PC-3 (cell line): ENCODE data around the gene CCDC142. TPM values are rescaled to one million over a fixed set of nuclear protein-coding genes. Genes with fewer than 3 reads are reported as not detected.
"Not testable (repeated sequence)": the region's sequence is repeated elsewhere in the genome, so short reads cannot be mapped to it uniquely, and the experiment has no call there.

Experiments used
- ATAC-seq: fragments of 200-7000 bp; cut with Tn5 transposase; 2 replicates; pipeline ENCODE4 v1.9.1; 2020; ENCODE audit warnings: mild to moderate bottlenecking, moderate library complexity
- BruUV-seq: library from RNA; stranded (reverse); fragments of 400-500 nt; replicated peaks from 2 replicates; lab custom pipeline; 2021; lab: Mats Ljungman, UMichigan
- CTCF ChIA-PET: fragments of 300-600 bp; sonication (Branson Sonifier 250); formaldehyde crosslinking; loops from one replicate; lab custom pipeline; 2022; ENCODE audit warnings: antibody characterized with exemption; lab: Charles Lee
- POLR2A ChIA-PET: fragments of 300-600 bp; sonication (Branson Sonifier 250); formaldehyde crosslinking; loops from one replicate; lab custom pipeline; 2022; ENCODE audit warnings: antibody characterized with exemption; ENCODE audit not compliant: unreplicated experiment; lab: Charles Lee
- DNase-seq: peaks from one replicate; pipeline ENCODE4 v3.0.0-alpha.2; 2015
- H2AFZ ChIP-seq: fragments of 300-600 bp; sonication (generic); 2 replicates; pipeline ENCODE4 v1.6.0; 2016; ENCODE audit warnings: antibody characterized with exemption, low read length
- H3F3A ChIP-seq: fragments of 300-600 bp; sonication (generic); one replicate; pipeline ENCODE4 v1.6.0; 2017; ENCODE audit warnings: antibody characterized with exemption, low read length, control low read depth, mild to moderate bottlenecking; ENCODE audit not compliant: unreplicated experiment
- H3K27ac ChIP-seq: fragments of 300-600 bp; sonication (generic); 2 replicates; pipeline ENCODE4 v1.5.1; 2016; ENCODE audit warnings: mild to moderate bottlenecking, low read length
- H3K27me3 ChIP-seq: fragments of 300-600 bp; sonication (generic); 2 replicates; pipeline ENCODE4 v1.6.1; 2016; ENCODE audit warnings: low read length, mixed read lengths
- H3K36me3 ChIP-seq: fragments of 300-600 bp; sonication (generic); 2 replicates; pipeline ENCODE4 v1.6.1; 2016; ENCODE audit warnings: low read depth, mixed run types, low read length, mixed read lengths
- H3K4me1 ChIP-seq: fragments of 300-600 bp; sonication (generic); 2 replicates; pipeline ENCODE4 v1.5.1; 2016; ENCODE audit warnings: low read length; ENCODE audit not compliant: insufficient read depth
- H3K4me2 ChIP-seq: fragments of 300-600 bp; sonication (generic); 2 replicates; pipeline ENCODE4 v1.6.0; 2016; ENCODE audit warnings: low read length
- H3K4me3 ChIP-seq: fragments of 300-600 bp; sonication (generic); 2 replicates; pipeline ENCODE4 v1.5.1; 2016; ENCODE audit warnings: mild to moderate bottlenecking, low read length, mixed read lengths
- H3K79me2 ChIP-seq: fragments of 300-600 bp; sonication (generic); 2 replicates; pipeline ENCODE4 v1.6.1; 2017; ENCODE audit warnings: low read length, mixed read lengths
- H3K9ac ChIP-seq: fragments of 300-600 bp; sonication (generic); 2 replicates; pipeline ENCODE4 v1.6.0; 2016; ENCODE audit warnings: mild to moderate bottlenecking, low read length
- H3K9me2 ChIP-seq: fragments of 300-600 bp; sonication (generic); replicated peaks from 2 replicates; pipeline ENCODE4 v1.6.1; 2016; ENCODE audit warnings: mixed run types, low read length, mixed read lengths
- H3K9me3 ChIP-seq: fragments of 300-600 bp; sonication (generic); 2 replicates; pipeline ENCODE4 v1.6.1; 2016; ENCODE audit warnings: low read length, mixed read lengths
- H4K20me1 ChIP-seq: fragments of 300-600 bp; sonication (generic); 2 replicates; pipeline ENCODE4 v1.6.1; 2016; ENCODE audit warnings: low read length, mixed read lengths
- EZH2 ChIP-seq: fragments of 300-600 bp; sonication (generic); IDR thresholded peaks from one replicate; pipeline ENCODE4 v1.6.1; 2017; ENCODE audit warnings: antibody characterized with exemption, mild to moderate bottlenecking, low read length; ENCODE audit not compliant: unreplicated experiment
- EZH2phosphoT487 ChIP-seq: fragments of 300-600 bp; sonication (generic); IDR thresholded peaks from 2 replicates; pipeline ENCODE4 v1.6.1; 2018; ENCODE audit warnings: mild to moderate bottlenecking, antibody characterized with exemption, low read length, borderline replicate concordance
- intact Hi-C: fragments of 100-400 bp; cut with micrococcal nuclease; formaldehyde crosslinking; loops from 2 replicates; pipeline ENCODE4 v1.9.0; 2023
- total RNA-seq: library from RNA; depleted of rRNA; stranded (reverse); fragments of >200 nt; gene quantifications from 2 replicates; pipeline ENCODE4 v1.2.3, GENCODE V29; 2014
- TF ChIP-seq, protein P1 (sequence below): fragments of 300-600 bp; sonication (generic); conservative IDR thresholded peaks from 2 replicates; pipeline ENCODE4 v1.5.1; 2017; ENCODE audit warnings: antibody characterized with exemption, low read depth, mild to moderate bottlenecking, low read length

CCDC142 gene
- total RNA-seq, 1 experiment from 2014 or later: 14.7 TPM

DNA sequence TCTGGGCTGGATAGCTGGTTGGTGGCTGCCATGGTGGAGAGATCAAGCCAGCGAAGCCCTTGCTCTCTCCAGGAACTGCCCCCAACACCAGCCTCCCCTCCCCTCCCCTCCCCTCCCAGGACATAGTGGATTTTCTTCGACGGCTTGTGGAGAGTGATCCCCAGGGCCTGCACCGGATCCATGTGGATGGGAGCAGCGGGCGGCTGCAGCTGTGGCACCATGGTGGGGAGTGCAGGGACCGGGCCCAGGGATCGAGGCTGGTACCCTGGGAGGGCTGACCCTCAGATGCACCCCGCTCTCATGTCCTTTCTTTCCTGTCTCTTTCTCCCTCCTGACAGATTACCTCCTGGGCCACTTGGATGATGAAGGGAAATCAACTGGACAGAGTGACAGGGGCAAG, 7.1 kb upstream of the CCDC142 start:
- DNase-seq (no peak), ATAC-seq (no peak)
- Histone ChIP-seq H3K27me3 (no peaks in the 10 kb centered on the region), H3K4me3 (no peak overlapping the region), H3K9me2 (no peaks in the 10 kb centered on the region), H3K9me3 (no peaks in the 10 kb centered on the region), H3K27ac (no peak overlapping the region), H3F3A (no peaks in the 10 kb centered on the region), H3K9ac (no peak overlapping the region), H2AFZ (no peak overlapping the region), H3K4me2 (no peak overlapping the region), H4K20me1 (no peaks in the 10 kb centered on the region), H3K4me1 (peaks cover 9% of the 10 kb centered on the region), H3K79me2 (no peaks in the 10 kb centered on the region), H3K36me3 (peaks cover 28% of the 10 kb centered on the region)
- TF ChIP-seq, protein P1, sequence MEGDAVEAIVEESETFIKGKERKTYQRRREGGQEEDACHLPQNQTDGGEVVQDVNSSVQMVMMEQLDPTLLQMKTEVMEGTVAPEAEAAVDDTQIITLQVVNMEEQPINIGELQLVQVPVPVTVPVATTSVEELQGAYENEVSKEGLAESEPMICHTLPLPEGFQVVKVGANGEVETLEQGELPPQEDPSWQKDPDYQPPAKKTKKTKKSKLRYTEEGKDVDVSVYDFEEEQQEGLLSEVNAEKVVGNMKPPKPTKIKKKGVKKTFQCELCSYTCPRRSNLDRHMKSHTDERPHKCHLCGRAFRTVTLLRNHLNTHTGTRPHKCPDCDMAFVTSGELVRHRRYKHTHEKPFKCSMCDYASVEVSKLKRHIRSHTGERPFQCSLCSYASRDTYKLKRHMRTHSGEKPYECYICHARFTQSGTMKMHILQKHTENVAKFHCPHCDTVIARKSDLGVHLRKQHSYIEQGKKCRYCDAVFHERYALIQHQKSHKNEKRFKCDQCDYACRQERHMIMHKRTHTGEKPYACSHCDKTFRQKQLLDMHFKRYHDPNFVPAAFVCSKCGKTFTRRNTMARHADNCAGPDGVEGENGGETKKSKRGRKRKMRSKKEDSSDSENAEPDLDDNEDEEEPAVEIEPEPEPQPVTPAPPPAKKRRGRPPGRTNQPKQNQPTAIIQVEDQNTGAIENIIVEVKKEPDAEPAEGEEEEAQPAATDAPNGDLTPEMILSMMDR: no peak
- TF ChIP-seq EZH2phosphoT487 (no peak), EZH2 (no peak)
- intact Hi-C loops: no loop called here
- no TSS peak for BruUV-seq
- POLR2A ChIA-PET: no interaction called here
- CTCF ChIA-PET: no interaction called here

DNA sequence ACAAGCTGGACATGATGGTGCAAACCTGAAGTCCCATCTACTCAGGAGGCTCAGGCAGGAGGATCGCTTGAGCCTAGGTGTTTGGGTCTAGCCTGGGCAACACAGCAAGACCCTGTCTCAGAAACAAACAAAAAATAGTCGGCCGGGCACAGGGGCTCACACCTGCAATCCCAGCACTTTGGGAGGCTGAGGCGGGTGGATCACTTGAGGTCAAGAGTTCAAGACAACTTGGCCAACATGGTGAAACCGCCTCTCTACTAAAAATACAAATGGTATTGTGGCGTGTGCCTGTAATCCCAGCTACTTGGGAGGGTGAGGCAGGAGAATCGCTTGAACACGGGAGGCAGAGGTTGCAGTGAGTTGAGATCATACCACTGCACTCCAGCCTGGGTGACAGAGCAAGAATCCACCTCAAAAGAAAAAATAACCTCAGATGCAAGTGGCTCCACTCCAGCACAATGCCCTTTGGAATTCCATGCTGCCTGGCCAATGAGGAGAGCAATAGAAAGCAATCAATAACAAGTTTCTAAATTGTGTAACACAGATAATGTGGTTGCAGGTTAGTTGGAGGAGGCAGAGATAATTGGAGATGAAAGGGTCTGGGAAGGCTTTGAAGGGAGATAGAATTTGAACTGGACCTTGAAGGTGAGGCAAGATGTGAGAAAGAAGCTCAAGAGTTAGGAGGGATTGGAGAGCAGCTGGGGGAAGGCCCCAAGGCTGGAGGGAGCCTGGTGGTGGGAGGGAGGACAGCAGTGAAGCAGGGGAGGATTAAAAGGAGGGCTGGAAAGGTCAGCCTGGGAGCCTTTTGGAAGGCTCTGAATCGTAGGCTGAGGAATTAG, 6.1 kb upstream of the CCDC142 start:
- no peaks in the 10 kb centered on the region for H3K9me2 ChIP-seq
- H3K27me3 ChIP-seq: no peaks in the 10 kb centered on the region
- H3K4me2 ChIP-seq: no peak overlapping the region
- peaks cover 7% of the 10 kb centered on the region for H3K79me2 ChIP-seq
- BruUV-seq: no TSS peak
- no peaks in the 10 kb centered on the region for H3K9me3 ChIP-seq
- no peak overlapping the region for H3K27ac ChIP-seq
- ATAC-seq: no peak
- H3F3A ChIP-seq: no peaks in the 10 kb centered on the region
- no peak overlapping the region for H3K9ac ChIP-seq
- H2AFZ ChIP-seq: no peak overlapping the region
- CTCF ChIA-PET: no interaction called here
- peaks cover 22% of the 10 kb centered on the region for H3K36me3 ChIP-seq
- peaks cover 11% of the 10 kb centered on the region for H3K4me1 ChIP-seq
- TF ChIP-seq EZH2phosphoT487: no peak
- no peak for TF ChIP-seq EZH2
- TF ChIP-seq, protein P1: no peak
- no peaks in the 10 kb centered on the region for H4K20me1 ChIP-seq
- no peak overlapping the region for H3K4me3 ChIP-seq
- intact Hi-C loops: no loop called here
- POLR2A ChIA-PET: no interaction called here
- no peak for DNase-seq

DNA sequence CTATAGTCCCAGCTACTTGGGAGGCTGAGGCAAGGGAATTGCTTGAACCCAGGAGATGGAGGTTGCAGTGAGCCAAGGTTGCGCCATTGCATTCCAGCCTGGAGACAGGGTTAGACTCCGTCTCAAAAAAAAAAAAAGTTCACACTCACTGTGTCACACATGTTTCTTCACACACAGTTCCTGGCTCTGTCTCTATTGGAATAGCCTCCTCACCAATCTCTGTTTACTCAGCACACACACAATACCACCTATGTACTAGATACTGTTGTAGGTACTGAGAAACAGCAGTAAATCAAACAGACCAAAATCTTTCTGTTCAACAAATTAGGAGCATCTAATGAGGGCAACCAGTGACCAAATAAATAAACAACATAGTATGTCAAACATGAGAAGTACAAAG, 3.3 kb upstream of the CCDC142 start:
- H3K27ac ChIP-seq: no peak overlapping the region
- peaks cover 20% of the 10 kb centered on the region for H3K4me1 ChIP-seq
- no peaks in the 10 kb centered on the region for H3K27me3 ChIP-seq
- intact Hi-C loops: no loop called here
- ATAC-seq (no peak), DNase-seq (no peak)
- peaks cover 30% of the 10 kb centered on the region for H3K79me2 ChIP-seq
- no peak overlapping the region for H2AFZ ChIP-seq
- H3K9ac ChIP-seq: no peak overlapping the region
- no peaks in the 10 kb centered on the region for H3K9me3 ChIP-seq
- H3K36me3 ChIP-seq: peaks cover 4% of the 10 kb centered on the region; the same call in 1 of the 2 replicates
- CTCF ChIA-PET: no interaction called here
- no peak overlapping the region for H3K4me2 ChIP-seq
- BruUV-seq: no TSS peak
- H3F3A ChIP-seq: no peaks in the 10 kb centered on the region
- no peaks in the 10 kb centered on the region for H3K9me2 ChIP-seq
- TF ChIP-seq EZH2: no peak
- TF ChIP-seq EZH2phosphoT487: no peak
- TF ChIP-seq, protein P1: no peak
- POLR2A ChIA-PET: no interaction called here
- H3K4me3 ChIP-seq: no peak overlapping the region
- H4K20me1 ChIP-seq: no peaks in the 10 kb centered on the region

DNA sequence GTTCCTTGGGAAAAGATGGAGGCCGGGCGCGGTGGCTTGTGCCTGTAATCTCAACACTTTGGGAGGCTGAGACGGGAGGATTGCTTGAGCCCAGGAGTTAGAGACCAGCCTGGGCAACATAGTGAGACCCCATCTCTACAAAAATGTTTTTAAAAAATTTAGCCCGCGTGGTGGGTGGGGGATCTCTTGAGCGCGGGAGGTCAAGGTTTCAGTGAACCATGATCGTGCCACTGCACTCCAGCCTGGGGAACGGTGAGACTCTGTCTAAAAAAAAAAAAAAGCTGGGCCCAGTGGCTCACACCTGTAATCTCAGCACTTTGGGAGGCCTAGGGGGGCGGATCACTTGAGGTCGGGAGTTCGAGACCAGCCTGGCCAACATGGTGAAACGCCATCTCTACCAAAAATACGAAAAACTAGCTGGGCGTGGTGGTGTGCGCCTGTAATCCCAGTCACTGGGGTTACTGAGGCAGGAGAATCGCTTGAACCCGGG, 922 bp upstream of the CCDC142 start:
- BruUV-seq, H3F3A ChIP-seq, H3K27me3 ChIP-seq, H3K9me2 ChIP-seq, ATAC-seq, H4K20me1 ChIP-seq, H3K27ac ChIP-seq, H3K9me3 ChIP-seq, H3K36me3 ChIP-seq, DNase-seq, POLR2A ChIA-PET: not testable (repeated sequence)
- H3K4me2 ChIP-seq: peak overlapping the region; percentile 91
- CTCF ChIA-PET: interaction anchor here (0.8 kb wide), 1 partner anchor 31 kb away, joined by 7 read pairs; the partner anchor contains the start of gene TLX2
- peaks cover 50% of the 10 kb centered on the region for H3K79me2 ChIP-seq
- peak overlapping the region; percentile 97 for H2AFZ ChIP-seq
- peak overlapping the region; percentile 84 for H3K9ac ChIP-seq
- intact Hi-C loops: loop anchor here (1.0 kb wide), 5 partner anchors 15 to 104 kb away; partner anchors contain the start of genes AUP1, HTRA2, PCGF1 and WBP1
- peak overlapping the region; percentile 84 for H3K4me3 ChIP-seq
- peaks cover 29% of the 10 kb centered on the region for H3K4me1 ChIP-seq
